HG03442 (cell line): ENCODE results near the gene PLA2R1.
A peak's percentile ranks its signal among the peaks of the same experiment; 100 is the strongest.
"Not testable (repeated sequence)": the region's sequence is repeated elsewhere in the genome, so short reads cannot be mapped to it uniquely, and the experiment has no call there.

ENCODE experiments used
- ATAC-seq: cut with Tn5 transposase; IDR thresholded peaks from one replicate; pipeline ENCODE4 v1.9.1; 2021; ENCODE audit warnings: mild to moderate bottlenecking, moderate library complexity; ENCODE audit not compliant: unreplicated experiment

The PLA2R1 gene

DNA sequence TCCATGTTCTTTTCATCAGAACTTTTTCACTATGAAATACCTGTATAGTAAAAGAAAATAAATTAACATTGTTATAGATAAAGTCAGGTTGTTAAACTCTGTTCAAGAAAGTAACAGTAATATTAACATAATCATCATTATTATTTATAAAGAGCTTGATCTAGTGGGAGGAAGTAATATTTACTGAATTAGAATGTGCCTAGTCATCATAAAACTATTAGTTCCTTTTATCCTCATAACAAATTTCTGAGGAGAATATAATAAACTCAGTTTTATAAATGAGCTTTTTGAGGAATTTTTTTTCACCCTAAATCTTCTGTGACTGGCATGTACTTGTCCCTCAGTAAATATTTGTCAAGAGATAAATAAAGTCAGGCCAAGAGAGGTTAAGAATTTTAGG lies 78.4 kb downstream of the PLA2R1 start:
- ATAC-seq: no peak

DNA sequence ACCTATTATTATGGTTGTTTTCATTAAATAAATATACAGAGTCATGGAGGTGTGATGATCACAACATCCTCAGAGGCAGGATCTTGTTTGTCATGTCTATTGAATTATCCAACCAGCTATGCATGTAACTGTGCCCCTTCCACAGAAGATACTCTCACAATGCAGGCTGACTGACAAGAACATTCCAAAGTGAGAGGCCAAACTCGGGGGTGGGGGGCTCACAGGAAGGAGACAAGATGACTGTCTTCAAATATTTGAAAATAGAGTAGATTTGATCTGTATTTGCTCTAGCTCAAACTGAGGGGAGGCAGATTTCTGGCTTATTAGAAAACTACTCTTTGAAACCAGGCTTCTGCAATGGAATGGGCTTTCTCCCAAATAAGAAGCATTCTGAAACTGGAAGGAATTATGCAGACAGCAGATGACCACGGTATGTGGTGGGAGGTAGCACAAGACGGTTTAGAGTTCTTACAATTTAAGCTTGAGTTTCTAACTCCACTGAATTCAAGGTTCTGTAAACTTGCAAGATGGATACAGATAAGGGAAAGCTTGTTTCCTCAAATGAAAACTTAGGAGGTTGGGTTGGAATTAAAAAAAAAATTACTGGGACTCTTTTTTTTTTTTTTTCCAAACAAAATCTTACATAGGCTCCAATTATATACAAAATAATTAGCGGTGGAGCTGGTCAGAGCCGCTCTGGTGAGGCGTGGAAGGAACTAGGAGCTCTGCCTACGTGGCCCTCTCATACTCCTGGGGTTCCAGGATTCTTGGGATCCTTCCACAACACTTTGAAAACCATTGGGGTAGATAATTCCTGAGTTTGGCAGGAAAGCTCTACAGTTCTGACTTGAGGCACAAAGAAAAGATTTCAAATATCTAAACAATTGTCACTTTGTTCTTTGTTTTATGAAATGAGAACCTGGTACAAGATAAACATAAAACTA lies 79.3 kb downstream of the PLA2R1 start:
- no peak for ATAC-seq

DNA sequence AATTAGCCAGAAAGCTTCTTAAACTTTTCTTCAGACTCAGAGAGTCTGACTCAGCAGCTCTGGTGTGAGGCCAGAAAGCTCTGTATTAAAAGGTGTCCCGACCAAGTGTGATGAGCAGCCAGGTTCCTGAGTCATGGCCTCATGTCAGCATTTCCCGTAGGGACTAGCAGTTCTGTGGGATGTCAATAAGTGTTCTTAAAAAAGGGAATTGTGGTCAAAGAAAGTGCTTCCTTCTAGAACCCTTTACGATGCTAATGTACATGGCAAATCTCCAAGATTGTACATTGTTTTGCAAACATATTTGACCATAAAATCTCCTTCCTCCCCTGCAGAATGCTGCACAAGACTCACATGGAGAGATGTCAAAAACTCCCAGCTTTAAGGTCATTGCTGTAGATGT lies 80.1 kb downstream of the PLA2R1 start:
- ATAC-seq: no peak

DNA sequence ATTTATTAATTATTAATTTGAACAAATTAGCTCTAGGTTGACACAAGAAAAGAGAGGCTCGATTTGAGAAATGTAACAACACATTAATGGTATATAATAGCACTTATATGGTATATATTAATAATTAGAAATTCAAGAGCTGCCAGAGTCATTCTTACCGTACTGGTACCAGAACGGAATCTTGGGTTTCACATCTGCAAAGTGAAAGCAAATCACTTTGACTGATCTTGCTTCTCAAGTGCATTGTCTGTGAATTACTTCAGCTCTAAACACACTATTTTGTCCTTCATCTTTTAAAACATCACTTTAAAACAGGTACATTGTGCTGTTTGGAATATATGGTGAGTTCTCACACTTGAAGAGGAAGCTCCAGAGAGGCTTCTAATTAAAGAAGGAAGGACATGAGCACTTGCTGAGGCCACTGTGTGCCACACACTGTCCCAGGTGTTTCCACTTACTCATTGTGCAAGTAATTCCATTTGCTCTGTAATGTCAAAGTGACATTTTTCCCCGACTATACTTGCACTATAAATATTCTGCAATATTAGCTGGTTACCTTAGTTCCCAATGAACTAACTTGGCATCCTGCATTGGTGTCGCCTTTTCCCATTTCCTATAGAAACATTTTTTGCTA lies 85.8 kb downstream of the PLA2R1 start:
- ATAC-seq: no peak

DNA sequence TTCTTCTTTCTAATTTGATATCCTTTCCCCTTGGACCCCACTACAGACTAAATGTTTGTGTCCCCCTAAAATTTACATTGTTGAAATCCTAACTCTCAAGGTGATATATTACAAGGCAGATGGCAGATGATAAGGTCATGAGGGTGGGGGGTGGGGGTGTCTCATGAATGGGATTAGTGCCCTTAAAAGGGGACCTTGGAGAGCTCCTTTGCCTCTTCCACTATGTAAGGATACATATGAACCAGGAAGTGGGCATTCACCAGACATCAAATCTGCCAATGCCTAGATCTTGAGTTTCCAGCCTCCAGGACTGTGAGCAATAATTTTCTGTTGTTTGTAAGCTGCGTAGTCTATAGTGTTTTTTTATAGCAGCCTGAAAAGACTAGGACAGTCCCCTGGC lies 89.1 kb downstream of the PLA2R1 start:
- ATAC-seq: no peak

DNA sequence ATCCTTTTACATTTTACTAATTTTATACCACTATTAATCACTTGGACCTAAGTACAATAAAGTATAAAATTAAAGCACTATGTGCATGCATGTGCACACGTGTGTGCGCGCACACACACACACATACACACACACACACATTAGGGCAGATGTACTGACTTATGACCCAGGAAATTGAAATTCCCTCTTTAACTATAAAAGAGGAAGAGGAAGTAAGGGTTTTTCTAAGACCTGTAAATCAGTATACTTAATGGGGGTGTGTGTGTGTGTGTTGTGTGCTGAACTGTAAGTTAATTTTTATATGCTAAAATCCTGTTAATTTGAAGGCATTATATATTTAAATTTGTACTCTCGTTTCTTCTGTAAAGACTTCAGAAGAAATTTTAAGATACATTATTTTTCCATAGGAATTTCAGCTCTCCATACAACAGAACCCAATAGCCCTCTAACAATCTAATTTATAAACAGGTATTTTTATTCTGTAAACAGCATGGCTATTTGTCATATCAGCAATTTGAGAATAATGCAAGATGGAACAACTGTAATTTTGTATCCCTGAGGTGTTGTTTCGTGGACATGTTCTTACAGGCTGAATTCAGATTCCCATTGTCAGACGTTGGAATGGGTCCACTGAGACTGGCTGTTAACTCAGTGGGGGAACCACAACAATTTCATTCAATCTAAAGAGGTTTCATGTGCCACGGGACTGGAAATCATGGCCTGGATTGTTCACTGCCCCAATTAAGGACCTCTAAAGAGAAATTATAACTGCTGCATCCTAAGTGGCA lies 90.9 kb downstream of the PLA2R1 start:
- no peak for ATAC-seq

DNA sequence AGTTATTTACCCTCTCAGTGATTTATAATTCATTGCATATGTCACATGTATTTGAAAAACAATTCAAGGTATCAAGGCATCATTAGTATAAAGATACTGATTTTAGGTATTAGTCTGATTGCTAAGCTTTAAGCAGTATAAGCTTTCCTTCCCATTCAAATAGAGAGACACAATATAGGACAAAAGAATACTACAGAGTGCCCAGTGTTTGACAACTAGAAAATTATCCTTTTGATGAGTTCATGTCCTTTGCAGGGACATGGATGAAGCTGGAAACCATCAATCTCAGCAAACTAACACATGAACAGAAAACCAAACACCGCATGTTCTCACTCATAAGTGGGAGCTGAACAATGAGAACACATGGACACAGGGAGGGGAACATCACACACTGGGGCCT lies 91.9 kb downstream of the PLA2R1 start:
- ATAC-seq: not testable (repeated sequence)

DNA sequence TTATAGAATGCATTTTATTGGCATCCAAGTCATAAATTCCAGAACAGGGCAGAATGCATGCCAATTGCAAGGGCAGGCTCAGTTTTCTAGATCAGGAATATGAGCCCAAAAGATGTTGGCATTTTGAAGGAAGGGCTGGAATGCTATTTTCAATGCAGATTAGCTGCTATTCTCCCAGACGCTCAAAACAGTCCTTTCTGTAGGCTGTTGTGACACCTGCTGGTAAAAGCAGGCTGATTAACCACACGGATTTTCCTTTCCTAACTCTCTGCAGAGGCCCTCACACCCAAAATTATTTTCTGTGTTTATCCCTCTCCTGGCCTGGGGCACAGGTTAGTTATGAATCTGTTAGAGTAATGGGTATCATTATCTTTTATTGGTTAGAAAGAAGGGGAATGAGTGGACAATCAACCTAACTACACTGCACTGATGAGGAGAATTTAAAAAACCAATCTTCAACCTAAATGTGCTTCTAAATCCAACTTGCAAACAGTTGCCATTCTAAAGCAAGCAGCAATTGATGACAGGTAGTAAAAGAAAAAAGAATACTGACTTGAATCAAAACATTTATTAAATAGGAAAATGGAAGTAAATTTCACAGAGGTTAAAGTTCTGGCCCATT lies 94.0 kb downstream of the PLA2R1 start:
- ATAC-seq: peak; percentile 40

DNA sequence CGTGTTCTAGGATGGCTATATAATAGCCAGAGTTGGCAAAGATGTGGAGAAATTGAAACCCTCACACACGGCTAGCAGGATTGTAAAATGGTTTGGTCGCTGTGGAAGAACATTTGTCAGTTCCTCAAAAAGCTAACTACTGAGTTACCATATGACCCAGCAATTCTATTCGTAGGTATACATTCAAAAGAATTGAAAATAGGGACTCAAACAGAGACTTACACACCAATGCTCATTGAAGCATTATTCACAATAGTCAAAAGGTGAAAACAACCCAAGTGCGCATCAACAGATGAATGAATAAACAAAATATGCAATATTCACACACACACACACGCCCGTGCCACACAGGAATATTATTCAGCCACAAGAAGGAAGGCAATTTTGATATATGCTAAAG lies 98.7 kb downstream of the PLA2R1 start:
- ATAC-seq: peak; percentile 92

DNA sequence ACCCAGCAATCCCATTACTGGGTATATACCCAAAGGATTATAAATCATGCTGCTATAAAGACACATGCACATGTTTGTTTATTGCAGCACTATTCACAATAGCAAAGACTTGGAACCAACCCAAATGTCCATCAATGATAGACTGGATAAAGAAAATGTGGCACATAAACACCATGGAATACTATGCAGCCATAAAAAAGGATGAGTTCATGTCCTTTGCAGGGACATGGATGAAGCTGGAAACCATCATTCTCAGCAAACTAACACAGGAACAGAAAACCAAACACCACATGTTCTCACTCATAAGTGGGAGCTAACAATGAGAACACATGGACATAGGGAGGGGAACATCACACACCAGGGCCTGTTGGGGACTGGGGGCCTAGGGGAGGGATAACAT lies 99.9 kb downstream of the PLA2R1 start:
- not testable (repeated sequence) for ATAC-seq

DNA sequence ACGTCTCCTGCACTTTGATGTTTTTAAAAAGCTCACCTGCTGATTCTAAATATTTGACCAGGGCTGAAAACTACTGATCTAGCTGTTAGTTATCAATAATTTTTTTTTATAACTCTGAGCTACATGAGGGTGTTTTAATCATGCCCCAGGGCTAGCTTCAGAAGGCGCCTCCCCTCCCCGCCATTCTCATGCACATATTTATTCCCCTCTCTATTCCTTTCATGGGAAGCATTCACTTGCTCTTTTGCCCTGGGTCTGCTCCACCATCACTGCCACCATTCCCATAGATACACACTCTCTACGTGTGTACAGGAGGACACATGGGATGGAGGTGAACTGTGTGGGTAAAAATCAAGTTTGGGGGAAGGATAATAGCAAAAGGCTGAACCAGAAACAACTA lies 101.0 kb downstream of the PLA2R1 start:
- ATAC-seq: no peak

DNA sequence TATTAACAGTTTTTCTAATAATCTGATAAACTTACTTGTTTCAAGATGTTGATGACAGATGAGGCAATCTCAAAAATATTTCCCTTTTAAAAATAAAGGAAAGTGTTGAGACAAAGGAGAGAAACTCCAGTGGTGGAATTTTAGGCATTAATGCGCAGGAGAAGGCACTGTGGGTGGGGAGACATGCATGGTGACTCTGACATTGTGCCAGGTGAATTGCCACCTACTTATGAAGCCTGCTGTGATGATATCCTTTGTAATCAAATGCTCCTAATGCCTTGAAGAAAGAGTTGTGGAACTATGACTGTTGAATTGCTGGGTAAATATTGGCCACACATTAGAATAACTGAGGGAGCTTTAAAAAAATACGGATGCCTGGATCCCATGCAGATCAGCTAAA lies 101.4 kb downstream of the PLA2R1 start:
- no peak for ATAC-seq

DNA sequence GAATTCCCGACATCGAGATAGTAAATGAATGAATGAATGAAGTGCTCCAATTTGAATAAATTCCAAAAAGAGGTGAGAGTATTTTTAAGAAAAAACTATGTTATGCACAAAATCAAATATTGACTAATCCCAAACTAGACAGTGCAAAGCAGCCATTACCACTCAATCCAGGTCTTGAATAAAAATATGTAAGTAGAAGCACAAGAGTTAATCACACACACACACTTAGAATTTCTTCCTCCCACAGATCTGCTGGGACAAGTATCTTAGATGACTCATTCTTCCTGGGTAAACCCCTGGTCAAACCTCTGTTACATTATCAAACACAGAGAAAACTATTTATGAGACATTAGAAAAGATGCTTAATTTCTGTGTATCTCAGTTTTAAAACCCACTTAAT lies 102.0 kb downstream of the PLA2R1 start:
- peak; percentile 53 for ATAC-seq

DNA sequence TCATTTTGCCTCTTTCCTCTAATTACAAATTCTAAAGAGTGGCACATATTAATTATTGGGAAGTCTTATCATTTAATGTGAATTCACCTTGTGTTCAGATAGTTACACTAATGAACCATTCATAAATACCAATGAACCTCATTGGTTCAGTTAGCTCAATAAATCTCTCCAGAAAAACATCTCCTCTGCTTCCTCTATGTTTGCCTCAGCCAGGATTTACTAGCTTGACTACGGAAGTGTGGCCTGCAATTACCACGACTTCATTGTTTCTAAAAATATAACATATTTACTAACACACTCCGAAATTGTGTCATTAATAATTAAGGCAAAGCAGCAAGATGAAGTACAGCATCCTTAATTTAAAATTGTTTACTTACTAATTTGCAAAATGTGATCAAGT lies 103.3 kb downstream of the PLA2R1 start:
- ATAC-seq: no peak

DNA sequence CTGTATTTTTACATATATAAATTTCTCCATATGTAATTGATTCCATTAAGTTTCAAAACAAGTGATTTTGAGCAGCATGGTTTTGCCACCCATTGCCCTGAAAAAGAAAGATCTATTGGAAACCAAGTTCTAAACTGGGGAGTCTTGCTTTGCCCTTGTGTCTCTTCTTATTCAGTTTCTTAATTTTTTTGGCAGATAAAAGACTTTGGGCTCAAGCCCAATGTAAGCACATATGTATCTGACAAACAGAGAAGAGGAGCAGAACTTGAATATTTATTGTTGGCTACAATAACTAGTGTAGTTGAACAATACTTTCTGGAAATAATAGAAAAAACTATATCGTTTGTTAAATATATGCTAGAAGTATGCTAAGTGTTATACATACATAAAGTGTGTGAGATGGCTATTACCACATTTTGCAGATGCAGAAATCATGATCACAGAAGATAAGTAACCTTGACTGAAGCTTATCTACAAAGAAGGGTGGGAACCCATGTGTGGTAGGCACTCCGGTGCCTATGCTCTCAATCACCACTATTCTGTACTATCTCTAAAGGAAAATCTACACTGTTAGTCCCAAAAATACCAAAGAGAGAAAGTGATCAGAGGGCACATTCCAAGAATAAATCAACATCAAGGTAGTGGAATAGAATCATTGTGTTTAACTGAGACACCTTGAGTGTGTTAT lies 109.1 kb downstream of the PLA2R1 start:
- ATAC-seq: no peak

DNA sequence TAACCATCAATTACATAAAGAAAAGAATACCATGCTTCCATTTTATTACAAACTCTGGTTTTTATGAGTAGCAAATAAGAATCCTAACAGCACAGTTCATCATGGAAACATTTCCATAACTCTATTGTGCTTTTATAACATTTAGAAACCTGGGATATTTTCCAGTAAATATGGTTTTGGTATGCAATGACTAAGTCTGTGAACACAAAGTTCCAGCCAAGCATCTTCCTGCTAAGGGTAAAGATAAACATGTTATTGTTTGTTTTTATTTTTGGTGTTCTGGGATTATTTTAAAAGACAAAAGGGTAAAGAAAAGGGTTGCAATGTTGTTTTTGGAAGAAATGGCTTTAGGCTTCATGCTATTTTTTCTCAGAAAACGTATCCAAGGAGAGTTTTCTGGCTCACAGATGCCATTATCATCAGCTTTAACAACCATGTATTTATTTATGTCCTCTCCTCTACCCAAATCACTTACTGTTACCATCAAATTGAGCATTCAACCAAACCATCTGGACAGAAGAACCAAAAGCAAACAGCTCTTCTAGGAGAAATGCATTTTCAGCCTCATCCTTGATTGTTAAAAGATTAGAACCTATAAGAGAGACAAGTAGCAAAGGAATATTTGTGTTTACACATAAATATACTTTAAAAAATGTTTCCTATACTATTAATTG lies 116.0 kb downstream of the PLA2R1 start:
- no peak for ATAC-seq

DNA sequence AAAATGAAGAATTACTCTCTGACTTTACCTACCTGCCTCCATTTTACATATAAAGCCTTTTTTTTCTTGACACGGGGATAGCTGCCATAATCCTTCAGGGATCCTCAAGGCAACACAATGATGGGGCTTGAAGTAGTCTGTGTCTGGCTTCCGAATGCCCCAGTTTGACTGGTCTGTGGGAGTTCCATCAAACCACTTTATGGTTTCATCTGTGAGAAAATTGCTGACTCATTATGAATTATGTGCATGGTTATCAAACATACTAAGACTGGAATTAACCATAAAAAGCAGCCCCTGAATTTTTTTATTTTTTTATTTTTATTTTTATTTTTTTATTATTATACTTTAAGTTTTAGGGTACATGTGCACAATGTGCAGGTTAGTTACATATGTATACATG lies 117.5 kb downstream of the PLA2R1 start:
- ATAC-seq: no peak

DNA sequence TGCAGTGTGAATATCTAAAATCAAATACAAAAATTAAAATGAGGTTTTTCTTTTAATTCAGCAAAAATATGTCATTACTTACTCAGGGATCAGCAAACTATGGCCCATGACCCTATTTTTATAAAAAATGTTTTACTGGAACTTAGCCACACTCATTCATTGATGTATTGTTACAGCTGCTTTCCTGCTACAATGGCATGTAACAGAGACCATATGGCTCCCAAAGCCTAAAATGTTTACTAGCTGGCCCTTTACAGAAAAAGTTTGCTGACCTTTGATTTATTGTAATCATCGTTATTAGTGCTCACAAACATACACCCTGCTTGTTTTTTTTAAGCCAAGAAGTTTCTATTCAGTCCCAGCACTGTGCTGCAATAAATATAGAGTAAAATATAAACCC lies 120.3 kb downstream of the PLA2R1 start:
- no peak for ATAC-seq

DNA sequence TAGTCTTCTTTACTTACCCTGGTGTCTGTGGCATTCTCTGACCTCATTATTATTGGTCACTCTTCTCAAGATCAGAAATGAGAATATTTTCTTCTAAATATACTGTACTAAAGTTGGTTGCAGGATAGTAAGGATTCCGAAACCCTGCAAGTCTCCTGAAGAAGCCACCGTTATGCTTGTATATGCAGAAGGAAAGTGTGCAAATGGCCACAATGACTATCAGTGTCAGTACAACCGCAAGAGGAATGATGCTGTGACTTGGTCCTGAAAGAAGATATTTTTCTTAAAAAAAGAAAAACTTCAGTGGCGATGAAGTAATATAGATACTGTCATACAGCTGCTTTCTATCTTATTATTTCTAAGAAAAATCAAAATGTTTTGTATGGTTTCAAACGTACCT lies 120.7 kb downstream of the PLA2R1 start:
- ATAC-seq: no peak

DNA sequence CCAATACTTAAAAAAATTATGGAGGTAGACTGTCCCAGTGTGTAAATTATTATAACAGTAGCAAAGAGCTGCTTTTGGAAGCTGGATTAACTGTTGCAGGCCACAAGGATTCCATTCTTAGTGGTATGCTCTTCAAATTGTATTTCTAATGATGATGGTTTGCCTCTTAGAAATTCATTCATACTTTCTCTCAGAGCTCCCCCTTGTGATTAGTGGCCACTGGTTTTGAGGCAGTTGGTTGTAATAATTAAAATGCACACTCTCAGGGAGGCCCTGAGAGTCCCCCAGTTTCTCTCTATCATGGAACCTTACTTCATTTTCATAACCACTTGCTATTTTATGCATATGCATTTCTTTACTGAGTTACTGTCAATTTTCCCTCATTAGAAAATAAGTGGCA lies 122.5 kb downstream of the PLA2R1 start:
- peak; percentile 83 for ATAC-seq
